Esophagus muscularis mucosa (tissue), 4 donors: Measurements from ENCODE around the gene GPR18. TPM values are rescaled to one million over a fixed set of nuclear protein-coding genes. Genes with fewer than 3 reads are reported as not detected.
"Not testable (repeated sequence)": the region's sequence is repeated elsewhere in the genome, so short reads cannot be mapped to it uniquely, and the experiment has no call there.

Experiments used
- DNase-seq: peaks from one replicate; pipeline ENCODE4 v3.0.0-alpha.2; 2017; ENCODE audit errors: extremely low spot score
- H3K27ac ChIP-seq, 4 donors: fragments of 200-600 bp; sonication (generic); replicated peaks in 1 of 4; 1 replicate in 3 of 4; 2 replicates in 1 of 4; pipeline ENCODE4 v1.5.1; 2016 to 2019; ENCODE audit warnings: mild to moderate bottlenecking in 1 of 4
- H3K27me3 ChIP-seq, 4 donors: fragments of 200-600 bp; sonication (generic); one replicate each; pipeline versions ENCODE4 v1.5.1 to v1.6.0; 2016 to 2019
- H3K36me3 ChIP-seq, 4 donors: fragments of 200-600 bp; sonication (generic); one replicate each; pipeline ENCODE4 v1.5.1; 2016 to 2019
- H3K4me1 ChIP-seq, 4 donors: fragments of 200-600 bp; sonication (generic); one replicate each; pipeline ENCODE4 v1.5.1; 2016 to 2019
- H3K4me3 ChIP-seq, 4 donors: fragments of 200-600 bp; sonication (generic); 1 replicate in 2 of 4; 2 replicates in 2 of 4; pipeline ENCODE4 v1.5.1; 2016 to 2019; ENCODE audit warnings: mild to moderate bottlenecking in 4 of 4, moderate library complexity in 1 of 4
- H3K9me3 ChIP-seq, 4 donors: fragments of 200-600 bp; sonication (generic); 1 replicate in 3 of 4; 2 replicates in 1 of 4; pipeline ENCODE4 v1.5.1; 2016 to 2019
- CTCF ChIP-seq, 3 experiments: fragments of 200-600 bp in 2 of 3; fragments of 450-650 bp in 1 of 3; sonication (generic) in 2 of 3; IDR thresholded peaks; one replicate each; pipeline ENCODE4 v1.5.1; 2017 to 2019; ENCODE audit warnings: antibody characterized with exemption in 3 of 3, mild to moderate bottlenecking in 2 of 3, moderate library complexity in 1 of 3
- EP300 ChIP-seq: sonication (generic); formaldehyde crosslinking; IDR thresholded peaks from one replicate; pipeline ENCODE4 v1.6.1; 2017; ENCODE audit warnings: antibody characterized with exemption
- POLR2A ChIP-seq: fragments of 450-650 bp; IDR thresholded peaks from one replicate; pipeline ENCODE4 v1.6.1; 2017; ENCODE audit warnings: antibody characterized with exemption, moderate library complexity, mild to moderate bottlenecking, low read depth
- POLR2AphosphoS5 ChIP-seq, 2 donors: sonication (generic); formaldehyde crosslinking; IDR thresholded peaks; one replicate each; pipeline ENCODE4 v1.6.1; 2017; ENCODE audit warnings: antibody characterized with exemption in 2 of 2
- WGBS: methylation state at CpG from one replicate; pipeline ENCODE4 v1.1.5; 2018; 5-methylcytosine and 5-hydroxymethylcytosine counted together
- intact Hi-C: fragments of 100-400 bp; cut with DNase I; formaldehyde crosslinking; loops from one replicate; pipeline ENCODE4 v1.15.1; 2023
- total RNA-seq, 4 donors: library from RNA; depleted of rRNA; stranded (reverse); fragments of >200 nt; gene quantifications; one replicate each; pipeline versions ENCODE4 v1.1.0 to v1.2.1, GENCODE V29; 2016

The GPR18 gene
- total RNA-seq, 4 donors from 2014 or later: not detected

- H3K9me3 ChIP-seq: no peaks in the 10 kb centered on the region
- intact Hi-C loops: no loop called here
- 67% methylated on average over 1 of the region's 1 CpG for WGBS
- no peaks in the 10 kb centered on the region for H3K27me3 ChIP-seq
- H3K27ac ChIP-seq: no peak overlapping the region
- DNase-seq: no peak
- no peak overlapping the region for H3K4me3 ChIP-seq
- TF ChIP-seq EP300 (no peak), POLR2A (no peak), POLR2AphosphoS5 (IDR thresholded peaks at IDR 0.05) (no peak), CTCF (IDR thresholded peaks at IDR 0.05) (no peak)
- H3K36me3 ChIP-seq: peaks cover 0 to 5% (median 0%) of the 10 kb centered on the region in 4 donors
- H3K4me1 ChIP-seq: peaks cover 10 to 26% (median 14%) of the 10 kb centered on the region in 4 donors
These were observed 26.5 kb downstream of the GPR18 start for GRCh38 chr13:99231721-99232120.

GRCh38 chr13:99230991-99231390, 27.2 kb downstream of the GPR18 start:
- 91% methylated on average over 3 of the region's 3 CpGs for WGBS
- Histone ChIP-seq H3K27me3 (no peaks in the 10 kb centered on the region), H3K36me3 (peaks cover 0 to 5% (median 0%) of the 10 kb centered on the region in 4 donors), H3K9me3 (no peaks in the 10 kb centered on the region), H3K27ac (no peak overlapping the region), H3K4me3 (no peak overlapping the region), H3K4me1 (peaks cover 16 to 33% (median 21%) of the 10 kb centered on the region in 4 donors)
- no peak for DNase-seq
- intact Hi-C loops: no loop called here
- no peak for TF ChIP-seq EP300
- TF ChIP-seq POLR2A: no peak
- TF ChIP-seq POLR2AphosphoS5 (IDR thresholded peaks at IDR 0.05): no peak
- TF ChIP-seq CTCF (IDR thresholded peaks at IDR 0.05): no peak

GRCh38 chr13:99230588-99230987, 27.6 kb downstream of the GPR18 start:
- H3K9me3 ChIP-seq, H3K36me3 ChIP-seq, H3K27ac ChIP-seq, H3K4me3 ChIP-seq, DNase-seq, intact Hi-C loops, H3K27me3 ChIP-seq: not testable (repeated sequence)
- WGBS: 96% methylated on average over 12 of the region's 12 CpGs
- H3K4me1 ChIP-seq: peaks cover 20 to 36% (median 25%) of the 10 kb centered on the region in 4 donors

GRCh38 chr13:99228737-99229691, 29.2 kb downstream of the GPR18 start:
- Histone ChIP-seq H3K36me3 (peaks cover 0 to 5% (median 0%) of the 10 kb centered on the region in 4 donors), H3K4me3 (no peak overlapping the region), H3K27me3 (no peaks in the 10 kb centered on the region), H3K9me3 (no peaks in the 10 kb centered on the region), H3K27ac (no peak overlapping the region), H3K4me1 (peaks cover 27 to 39% (median 35%) of the 10 kb centered on the region in 4 donors)
- no peak for DNase-seq
- 69% methylated on average over 13 of the region's 13 CpGs for WGBS
- TF ChIP-seq POLR2A (no peak), POLR2AphosphoS5 (IDR thresholded peaks at IDR 0.05) (no peak), EP300 (no peak), CTCF (IDR thresholded peaks at IDR 0.05) (no peak)
- intact Hi-C loops: no loop called here

- Histone ChIP-seq H3K4me3 (no peak overlapping the region), H3K27ac (no peak overlapping the region), H3K27me3 (no peaks in the 10 kb centered on the region), H3K36me3 (peaks cover 0 to 5% (median 0%) of the 10 kb centered on the region in 4 donors), H3K9me3 (no peaks in the 10 kb centered on the region), H3K4me1 (peaks cover 33 to 44% (median 38%) of the 10 kb centered on the region in 4 donors)
- intact Hi-C loops: no loop called here
- TF ChIP-seq EP300: no peak
- TF ChIP-seq POLR2AphosphoS5 (IDR thresholded peaks at IDR 0.05): no peak
- TF ChIP-seq CTCF (IDR thresholded peaks at IDR 0.05): no peak
- TF ChIP-seq POLR2A: no peak
- DNase-seq: no peak
- 91% methylated on average over 14 of the region's 15 CpGs for WGBS
These were observed 30.1 kb downstream of the GPR18 start for GRCh38 chr13:99227909-99228688.
